Naive B cell (primary cell): ENCODE measurements around the gene ACTR8. TPM values are rescaled to one million over a fixed set of nuclear protein-coding genes. Genes with fewer than 3 reads are reported as not detected.
A peak's percentile ranks its signal among the peaks of the same experiment; 100 is the strongest.
"Not testable (repeated sequence)": the region's sequence is repeated elsewhere in the genome, so short reads cannot be mapped to it uniquely, and the experiment has no call there.

Source experiments
- ATAC-seq, 2 donors: fragments of 150-1000 bp; cut with Tn5 transposase; 2 replicates each; pipeline ENCODE4 v1.10.0; 2021; ENCODE audit warnings: low read depth in 2 of 2, mild to moderate bottlenecking in 2 of 2, moderate library complexity in 2 of 2
- DNase-seq: peaks from one replicate; pipeline ENCODE4 v3.0.0; 2022
- H3K27ac Mint-ChIP-seq, 6 donors: one replicate each; pipeline ENCODE4 v1.8.0; 2020 to 2022; ENCODE audit warnings: mild to moderate bottlenecking in 6 of 6, mixed read lengths in 6 of 6, moderate library complexity in 5 of 6, inconsistent platforms in 2 of 6
- H3K27me3 Mint-ChIP-seq, 3 donors: one replicate each; pipeline ENCODE4 v1.8.0; 2021 to 2022; ENCODE audit warnings: mixed read lengths in 3 of 3, mild to moderate bottlenecking in 1 of 3
- H3K36me3 Mint-ChIP-seq, 2 donors: one replicate each; pipeline ENCODE4 v1.8.0; 2020 to 2022; ENCODE audit warnings: mixed read lengths in 2 of 2, inconsistent platforms in 1 of 2, mild to moderate bottlenecking in 1 of 2
- H3K4me1 Mint-ChIP-seq, 3 donors: one replicate each; pipeline ENCODE4 v1.8.0; 2020 to 2022; ENCODE audit warnings: mixed read lengths in 3 of 3, inconsistent platforms in 1 of 3, mild to moderate bottlenecking in 1 of 3, moderate library complexity in 1 of 3
- H3K4me3 Mint-ChIP-seq, 8 donors: one replicate each; pipeline ENCODE4 v1.8.0; 2020 to 2022; ENCODE audit warnings: mild to moderate bottlenecking in 8 of 8, mixed read lengths in 8 of 8, moderate library complexity in 8 of 8, inconsistent platforms in 2 of 8
- H3K9me3 Mint-ChIP-seq, 7 donors: one replicate each; pipeline ENCODE4 v1.8.0; 2020 to 2022; ENCODE audit warnings: mixed read lengths in 7 of 7, mild to moderate bottlenecking in 5 of 7, inconsistent platforms in 2 of 7, moderate library complexity in 1 of 7
- polyA plus RNA-seq, 6 donors: library from polyadenylated mRNA; unstranded; fragments of 300-500 nt; fragmentation: Illumina TruSeq; gene quantifications; one replicate each; pipeline ENCODE4 v1.2.3, GENCODE V29; 2021; ENCODE audit warnings: low read depth in 6 of 6

Gene ACTR8, protein sequence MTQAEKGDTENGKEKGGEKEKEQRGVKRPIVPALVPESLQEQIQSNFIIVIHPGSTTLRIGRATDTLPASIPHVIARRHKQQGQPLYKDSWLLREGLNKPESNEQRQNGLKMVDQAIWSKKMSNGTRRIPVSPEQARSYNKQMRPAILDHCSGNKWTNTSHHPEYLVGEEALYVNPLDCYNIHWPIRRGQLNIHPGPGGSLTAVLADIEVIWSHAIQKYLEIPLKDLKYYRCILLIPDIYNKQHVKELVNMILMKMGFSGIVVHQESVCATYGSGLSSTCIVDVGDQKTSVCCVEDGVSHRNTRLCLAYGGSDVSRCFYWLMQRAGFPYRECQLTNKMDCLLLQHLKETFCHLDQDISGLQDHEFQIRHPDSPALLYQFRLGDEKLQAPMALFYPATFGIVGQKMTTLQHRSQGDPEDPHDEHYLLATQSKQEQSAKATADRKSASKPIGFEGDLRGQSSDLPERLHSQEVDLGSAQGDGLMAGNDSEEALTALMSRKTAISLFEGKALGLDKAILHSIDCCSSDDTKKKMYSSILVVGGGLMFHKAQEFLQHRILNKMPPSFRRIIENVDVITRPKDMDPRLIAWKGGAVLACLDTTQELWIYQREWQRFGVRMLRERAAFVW
- polyA plus RNA-seq = 10 to 100 TPM in 5 of 6 donors, 1 to 10 TPM in 1; 8.3 to 26.6 (median 15.4) TPM

DNA sequence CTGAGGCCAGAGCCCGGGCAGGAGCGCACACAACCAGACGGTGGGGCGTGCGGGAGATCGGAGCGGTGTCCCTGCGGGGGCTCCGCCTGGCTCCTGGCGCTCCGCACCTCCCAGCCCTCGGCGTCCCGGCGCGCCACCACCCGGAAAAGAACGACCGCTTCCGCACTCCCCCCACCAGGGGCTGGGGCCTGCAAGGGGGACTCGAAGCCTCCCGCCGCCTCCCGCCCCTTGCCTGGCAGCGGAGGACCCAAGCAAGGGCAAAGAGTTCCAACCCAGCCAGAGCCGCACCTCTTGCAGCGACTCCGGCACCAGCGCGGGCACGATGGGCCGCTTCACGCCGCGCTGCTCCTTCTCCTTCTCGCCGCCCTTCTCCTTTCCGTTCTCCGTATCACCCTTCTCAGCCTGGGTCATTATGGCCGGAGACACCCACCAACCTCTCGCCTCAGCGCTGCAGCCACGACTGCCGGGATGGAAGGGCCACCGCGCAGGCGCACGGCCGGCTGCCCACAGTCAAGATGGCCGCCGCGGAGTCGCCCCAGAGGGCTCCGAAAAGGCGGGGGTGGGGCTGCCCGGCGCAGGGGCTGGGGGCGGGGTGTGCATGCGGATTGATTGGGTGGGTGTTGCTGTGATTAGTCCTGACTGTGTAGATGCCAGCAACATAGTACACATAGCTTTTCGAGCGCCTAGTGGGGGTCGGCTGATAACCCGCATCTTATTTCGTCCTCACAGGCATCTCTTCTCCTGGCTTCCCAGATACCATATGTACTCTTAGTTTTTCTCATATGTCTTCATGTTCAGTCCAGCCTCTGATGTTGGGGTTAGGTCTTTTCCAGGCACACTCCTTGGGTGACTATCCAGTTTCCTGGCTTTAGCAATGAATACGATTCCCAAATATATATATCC lies at the start of gene ACTR8:
TSS of gene ACTR8 (minus strand) at position 462 of the 903 bp plus-strand sequence. CDS start at position 411, 51 bp downstream.
- Mint-ChIP-seq H3K4me1 (peaks cover 24 to 31% (median 26%) of the 10 kb centered on the region in 3 donors), H3K27ac (peak within 1 kb of the TSS; percentile 90 to 99 (median 96)), H3K36me3 (peaks cover 14 to 16% of the 10 kb centered on the region in 2 donors), H3K27me3 (no peaks in the 10 kb centered on the region), H3K9me3 (no peaks in the 10 kb centered on the region), H3K4me3 (peak within 1 kb of the TSS; percentile 92 to 100 (median 98))
- ATAC-seq (peak; percentile 89 to 91), DNase-seq (peak; percentile 86)

DNA sequence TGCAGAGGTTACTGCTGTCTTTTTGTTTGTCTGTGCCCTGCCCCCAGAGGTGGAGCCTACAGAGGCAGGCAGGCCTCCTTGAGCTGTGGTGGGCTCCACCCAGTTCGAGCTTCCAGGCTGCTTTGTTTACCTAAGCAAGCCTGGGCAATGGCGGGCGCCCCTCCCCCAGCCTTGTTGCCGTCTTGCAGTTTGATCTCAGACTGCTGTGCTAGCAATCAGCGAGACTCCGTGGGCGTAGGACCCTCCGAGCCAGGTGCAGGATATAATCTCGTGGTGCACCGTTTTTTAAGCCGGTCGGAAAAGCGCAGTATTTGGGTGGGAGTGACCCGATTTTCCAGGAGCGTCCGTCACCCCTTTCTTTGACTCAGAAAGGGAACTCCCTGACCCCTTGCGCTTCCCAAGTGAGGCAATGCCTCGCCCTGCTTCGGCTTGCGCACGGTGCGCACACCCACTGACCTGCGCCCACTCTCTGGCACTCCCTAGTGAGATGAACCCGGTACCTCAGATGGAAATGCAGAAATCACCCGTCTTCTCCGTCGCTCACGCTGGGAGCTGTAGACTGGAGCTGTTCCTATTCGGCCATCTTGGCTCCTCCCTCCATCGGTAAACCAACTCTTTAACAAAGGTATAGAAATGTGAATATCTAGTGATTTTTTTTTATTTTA lies 45.4 kb upstream of the ACTR8 start:
- ATAC-seq, H3K4me1 Mint-ChIP-seq: not testable (repeated sequence)

DNA sequence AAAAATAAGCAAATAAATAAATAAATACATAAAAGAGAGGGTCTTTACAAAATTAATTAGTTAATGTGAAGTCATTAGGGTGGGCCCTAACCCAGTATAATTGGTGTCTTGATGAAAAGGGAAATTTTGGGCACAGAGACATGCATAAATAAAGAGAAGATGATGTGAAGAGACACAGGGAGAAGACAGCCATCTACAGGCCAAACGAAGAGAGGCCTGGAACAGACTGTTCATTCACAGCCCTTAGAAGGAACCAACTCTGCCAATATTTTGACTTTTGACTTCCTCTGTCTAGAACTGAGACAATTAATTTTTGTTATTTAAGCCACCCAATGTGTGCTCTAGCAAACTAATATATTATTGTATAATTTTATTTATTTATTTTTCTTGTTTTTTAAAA lies 39.3 kb upstream of the ACTR8 start:
- H3K4me1 Mint-ChIP-seq = no peaks in the 10 kb centered on the region
- ATAC-seq (no peak), DNase-seq (no peak)
- peaks cover 0 to 9% of the 10 kb centered on the region in 2 donors for H3K36me3 Mint-ChIP-seq
- peaks cover 0 to 32% (median 19%) of the 10 kb centered on the region in 7 donors for H3K9me3 Mint-ChIP-seq
- no peak overlapping the region for H3K4me3 Mint-ChIP-seq
- H3K27me3 Mint-ChIP-seq = peaks cover 13 to 28% (median 13%) of the 10 kb centered on the region in 3 donors
- H3K27ac Mint-ChIP-seq = no peak overlapping the region

More for the DNA sequence above, 45.4 kb upstream of the ACTR8 start:
- not testable (repeated sequence) for DNase-seq, H3K4me3 Mint-ChIP-seq, H3K9me3 Mint-ChIP-seq, H3K36me3 Mint-ChIP-seq, H3K27ac Mint-ChIP-seq
- peaks cover 10 to 15% (median 13%) of the 10 kb centered on the region in 3 donors for H3K27me3 Mint-ChIP-seq

DNA sequence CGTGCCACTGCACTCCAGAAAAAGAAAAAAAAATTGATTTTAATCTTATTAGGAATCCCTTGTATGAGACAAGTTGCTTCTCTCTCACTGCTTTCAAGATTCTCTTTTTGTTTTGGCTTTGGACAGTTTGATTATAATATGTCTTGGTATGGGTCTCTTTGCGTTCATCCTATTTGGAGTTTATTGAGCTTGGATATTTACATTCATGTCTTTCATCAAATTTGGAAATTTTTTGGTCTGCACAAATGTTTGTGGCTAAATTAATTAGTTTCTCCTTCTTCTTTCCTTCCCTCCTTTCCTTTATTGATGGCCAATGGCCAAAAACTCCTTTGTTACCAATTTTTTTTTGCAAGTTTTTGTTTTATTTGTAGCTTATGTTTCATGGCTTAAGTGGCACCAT lies 37.8 kb upstream of the ACTR8 start:
- Mint-ChIP-seq H3K27me3 (peaks cover 13 to 38% (median 18%) of the 10 kb centered on the region in 3 donors), H3K9me3 (peaks cover 0 to 32% (median 19%) of the 10 kb centered on the region in 7 donors), H3K36me3 (peaks cover 0 to 9% of the 10 kb centered on the region in 2 donors), H3K27ac (no peak overlapping the region), H3K4me3 (no peak overlapping the region), H3K4me1 (no peaks in the 10 kb centered on the region)
- no peak for ATAC-seq
- no peak for DNase-seq

DNA sequence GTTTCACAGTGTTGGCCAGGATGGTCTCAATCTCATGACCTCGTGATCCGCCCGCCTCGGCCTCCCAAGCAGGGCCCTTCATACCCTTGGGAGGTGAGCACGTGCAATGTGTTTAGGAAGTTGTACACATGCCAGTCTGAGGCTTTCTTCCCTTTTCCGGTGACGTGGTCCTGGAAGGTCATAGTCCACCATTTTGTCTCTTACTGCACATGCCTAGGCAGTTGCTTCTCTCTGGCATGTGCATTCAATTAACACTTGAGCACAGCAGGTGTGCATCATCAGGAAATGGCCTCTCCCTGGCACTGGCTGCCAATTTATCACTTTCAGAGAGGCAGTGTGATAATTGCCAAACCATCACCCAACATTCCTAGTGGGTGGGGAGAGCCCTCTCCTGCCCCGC lies 31.4 kb upstream of the ACTR8 start:
- ATAC-seq = no peak
- no peak overlapping the region for H3K4me3 Mint-ChIP-seq
- H3K4me1 Mint-ChIP-seq = no peaks in the 10 kb centered on the region
- H3K27ac Mint-ChIP-seq = peak overlapping the region in 1 of 6 donors; percentile 56
- H3K36me3 Mint-ChIP-seq = no peaks in the 10 kb centered on the region
- peaks cover 0 to 15% (median 5%) of the 10 kb centered on the region in 7 donors for H3K9me3 Mint-ChIP-seq
- no peak for DNase-seq
- H3K27me3 Mint-ChIP-seq = peaks cover 22 to 58% (median 55%) of the 10 kb centered on the region in 3 donors

DNA sequence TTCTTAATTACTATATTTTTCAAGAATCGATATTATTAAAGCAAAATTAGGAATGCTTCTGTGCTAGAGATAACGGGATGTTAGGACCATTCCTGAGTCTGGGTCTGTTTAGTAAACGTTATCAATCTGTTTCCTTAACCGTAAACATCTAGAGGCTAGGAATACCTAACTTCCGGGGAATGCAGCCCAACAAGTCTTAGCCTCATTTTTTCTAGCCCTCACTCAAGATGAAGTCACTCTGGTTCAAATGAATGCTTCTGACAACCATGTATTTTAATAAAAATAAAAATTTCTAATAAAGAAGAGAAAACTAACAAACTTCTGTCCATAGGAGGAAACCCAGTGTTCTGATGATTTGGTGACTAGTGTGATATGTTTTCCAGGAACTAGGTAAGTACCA lies 20.8 kb upstream of the ACTR8 start:
- Mint-ChIP-seq H3K27ac (no peak overlapping the region), H3K4me1 (no peaks in the 10 kb centered on the region), H3K36me3 (peaks cover 8% of the 10 kb centered on the region in 2 donors), H3K4me3 (no peak overlapping the region), H3K9me3 (peaks cover 0 to 22% (median 13%) of the 10 kb centered on the region in 7 donors), H3K27me3 (peaks cover 45 to 60% (median 55%) of the 10 kb centered on the region in 3 donors)
- DNase-seq = no peak
- ATAC-seq = no peak

DNA sequence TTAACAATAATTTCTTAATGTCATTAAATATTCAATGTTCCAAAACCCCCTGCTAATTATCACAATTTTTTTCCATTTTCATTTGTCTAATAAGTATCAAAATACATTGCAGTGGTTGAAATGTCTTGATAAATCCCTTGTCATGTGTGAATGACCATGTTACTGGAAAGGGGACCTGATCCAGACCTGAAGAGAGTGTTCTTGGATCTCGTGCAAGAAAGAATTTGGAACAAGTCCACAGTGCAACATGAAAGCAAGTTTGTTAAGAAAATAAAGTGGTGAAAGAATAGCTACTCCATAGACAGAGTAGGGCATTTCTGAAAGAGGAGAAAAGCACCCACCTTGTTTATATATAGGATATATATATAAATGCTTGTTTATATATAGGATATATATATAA lies 20.1 kb upstream of the ACTR8 start:
- H3K4me1 Mint-ChIP-seq = no peaks in the 10 kb centered on the region
- H3K36me3 Mint-ChIP-seq = peaks cover 8% of the 10 kb centered on the region in 2 donors
- H3K27me3 Mint-ChIP-seq = peaks cover 43 to 60% (median 60%) of the 10 kb centered on the region in 3 donors
- H3K4me3 Mint-ChIP-seq = no peak overlapping the region
- ATAC-seq (no peak), DNase-seq (no peak)
- peaks cover 0 to 22% (median 15%) of the 10 kb centered on the region in 7 donors for H3K9me3 Mint-ChIP-seq
- no peak overlapping the region for H3K27ac Mint-ChIP-seq

DNA sequence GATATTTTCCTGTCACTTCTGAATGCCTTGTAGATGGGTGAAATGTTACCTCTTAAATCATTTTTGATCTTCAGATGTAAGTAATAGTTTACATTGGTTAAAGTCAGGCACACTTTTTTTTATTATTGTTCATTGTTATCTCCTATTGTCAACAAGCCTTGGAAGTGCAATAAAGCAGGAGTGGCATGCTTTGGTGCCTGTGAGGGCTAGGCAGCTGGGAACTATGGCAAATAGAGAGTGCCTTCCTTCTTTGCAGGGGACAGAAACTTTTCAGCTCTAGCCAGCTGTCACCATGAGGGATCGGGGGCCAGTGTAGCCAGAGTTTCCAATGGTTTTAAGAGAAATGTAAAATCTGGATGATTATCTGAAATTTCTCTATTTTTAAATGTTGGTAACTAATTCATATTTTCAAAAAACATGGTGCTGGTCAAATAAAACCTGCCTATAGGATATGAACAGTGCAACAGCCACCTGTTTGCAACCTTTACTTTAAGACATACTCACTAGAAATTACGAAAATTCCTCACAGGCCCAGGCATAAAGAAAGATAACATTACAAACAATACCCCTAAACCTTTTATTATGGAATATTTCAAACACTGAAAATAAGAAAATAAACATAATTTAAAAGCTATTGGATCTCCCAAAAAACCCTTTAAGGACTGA lies 18.8 kb upstream of the ACTR8 start:
- Mint-ChIP-seq H3K9me3 (peaks cover 0 to 11% (median 8%) of the 10 kb centered on the region in 7 donors), H3K4me3 (no peak overlapping the region), H3K27me3 (peaks cover 32 to 55% (median 54%) of the 10 kb centered on the region in 3 donors), H3K36me3 (peaks cover 0 to 1% of the 10 kb centered on the region in 2 donors), H3K4me1 (no peaks in the 10 kb centered on the region), H3K27ac (no peak overlapping the region)
- DNase-seq (no peak), ATAC-seq (no peak)

DNA sequence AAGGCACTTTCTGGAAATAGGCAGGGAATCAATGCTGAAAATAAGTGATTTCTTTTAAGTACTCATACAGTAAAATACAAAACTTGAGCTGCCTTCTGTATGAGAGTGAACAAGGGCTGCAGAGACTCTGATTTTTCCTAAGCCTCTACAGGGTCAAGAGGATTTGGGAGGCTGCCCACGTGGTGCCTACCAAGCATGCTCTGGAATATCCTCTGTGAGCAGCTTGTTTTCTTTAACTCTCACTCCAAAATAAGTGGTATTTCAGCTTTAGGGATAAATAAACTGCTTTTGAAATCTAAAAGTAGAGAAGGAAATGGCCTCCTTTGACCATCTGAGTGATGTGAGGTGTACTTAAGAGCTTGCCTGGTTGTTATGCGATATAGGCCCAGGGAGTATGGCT lies 17.8 kb upstream of the ACTR8 start:
- H3K27ac Mint-ChIP-seq = no peak overlapping the region
- no peaks in the 10 kb centered on the region for H3K36me3 Mint-ChIP-seq
- ATAC-seq (no peak), DNase-seq (no peak)
- no peak overlapping the region for H3K4me3 Mint-ChIP-seq
- peaks cover 0 to 5% (median 3%) of the 10 kb centered on the region in 7 donors for H3K9me3 Mint-ChIP-seq
- H3K4me1 Mint-ChIP-seq = no peaks in the 10 kb centered on the region
- H3K27me3 Mint-ChIP-seq = peaks cover 29 to 55% (median 45%) of the 10 kb centered on the region in 3 donors

DNA sequence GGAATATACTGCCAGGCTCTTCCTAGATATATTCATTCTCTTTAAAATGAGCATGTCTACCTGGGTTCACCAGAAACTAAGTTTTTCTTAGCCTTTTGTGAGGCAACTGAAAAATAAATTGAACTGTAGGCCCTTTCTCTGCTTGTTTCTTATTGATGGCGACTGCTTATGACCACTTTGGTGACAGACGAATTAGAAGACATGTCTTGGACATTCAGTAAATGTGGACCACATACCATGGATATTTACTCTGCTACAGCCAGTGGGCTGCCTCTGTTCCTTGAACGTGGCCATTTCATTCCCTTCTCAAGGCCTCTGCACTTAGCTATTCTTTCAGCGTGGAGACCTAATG lies 10.3 kb upstream of the ACTR8 start:
- H3K9me3 Mint-ChIP-seq = peaks cover 0 to 17% (median 2%) of the 10 kb centered on the region in 7 donors
- no peak for DNase-seq
- peaks cover 31 to 35% (median 35%) of the 10 kb centered on the region in 3 donors for H3K4me1 Mint-ChIP-seq
- peaks cover 0 to 26% (median 9%) of the 10 kb centered on the region in 3 donors for H3K27me3 Mint-ChIP-seq
- peak overlapping the region; percentile 97 to 99 (median 99) for H3K27ac Mint-ChIP-seq
- ATAC-seq = no peak
- peaks cover 10 to 26% of the 10 kb centered on the region in 2 donors for H3K36me3 Mint-ChIP-seq
- H3K4me3 Mint-ChIP-seq = peak overlapping the region; percentile 90 to 97 (median 96)

DNA sequence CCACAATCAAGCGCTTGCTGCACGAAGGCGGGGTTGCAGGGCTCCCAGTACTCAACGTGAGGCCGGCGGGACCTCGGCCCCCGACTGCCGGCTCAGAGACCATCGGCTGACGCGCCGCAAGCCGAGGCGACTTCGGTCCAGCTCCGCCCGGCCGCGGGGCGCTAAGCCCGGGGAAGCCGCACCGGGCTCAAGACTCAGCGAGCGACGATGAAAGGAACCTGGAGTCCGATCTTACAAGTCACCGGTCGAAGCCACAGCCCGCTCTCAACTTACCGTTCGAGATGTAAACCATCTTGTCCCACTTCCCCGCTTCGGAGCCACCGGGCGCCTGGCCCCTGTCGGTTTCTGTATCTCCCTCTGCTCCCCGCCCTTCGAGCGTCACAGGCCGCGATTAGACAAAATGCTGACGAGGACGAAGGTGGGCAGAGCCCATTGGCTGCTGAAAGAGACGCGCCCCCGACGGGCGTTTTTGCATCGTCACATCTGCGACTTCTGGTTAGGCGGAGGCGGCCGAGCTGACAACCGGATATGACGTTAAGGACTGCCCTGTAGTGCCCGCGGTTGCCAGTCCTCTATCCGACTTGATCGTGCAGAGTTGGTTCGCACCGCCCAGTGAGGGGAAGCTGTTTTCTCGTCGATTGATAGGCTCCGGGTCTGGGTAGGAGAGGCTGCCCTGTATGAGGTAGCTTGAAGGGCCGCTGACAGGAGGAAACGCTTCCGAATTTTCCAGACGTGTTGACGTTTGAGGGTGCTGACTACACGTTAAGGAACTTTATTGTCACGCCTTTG lies 9.7 kb upstream of the ACTR8 start, which contains the start of gene SELENOK:
TSS of gene SELENOK (minus strand) at position 363 of the 789 bp plus-strand sequence.
- peaks cover 31 to 35% (median 35%) of the 10 kb centered on the region in 3 donors for H3K4me1 Mint-ChIP-seq
- peak within 1 kb of the TSS; percentile 90 to 97 (median 96) for H3K4me3 Mint-ChIP-seq
- peak within 1 kb of the TSS; percentile 97 to 99 (median 99) for H3K27ac Mint-ChIP-seq
- peak; percentile 88 to 90 for ATAC-seq
- peak; percentile 98 for DNase-seq
- peaks cover 0 to 17% (median 2%) of the 10 kb centered on the region in 7 donors for H3K9me3 Mint-ChIP-seq
- peaks cover 0 to 22% (median 3%) of the 10 kb centered on the region in 3 donors for H3K27me3 Mint-ChIP-seq
- H3K36me3 Mint-ChIP-seq = peaks cover 10 to 28% of the 10 kb centered on the region in 2 donors
